Endothelial cell of umbilical vein (primary cell): ENCODE data around the gene FOXP1. TPM values are rescaled to one million over a fixed set of nuclear protein-coding genes. Genes with fewer than 3 reads are reported as not detected.

ENCODE experiments used
- BruUV-seq: library from RNA; stranded (reverse); fragments of 400-500 nt; replicated peaks from 2 replicates; lab custom pipeline; 2021; lab: Mats Ljungman, UMichigan
- CTCF ChIA-PET: fragments of 300-600, 350-600 bp; sonication (Branson Sonifier 250); formaldehyde crosslinking; loops from one replicate; lab custom pipeline; 2021; ENCODE audit warnings: antibody characterized with exemption, inconsistent platforms; lab: Charles Lee
- POLR2A ChIA-PET: fragments of 300-600, 350-600 bp; sonication (Branson Sonifier 250); formaldehyde crosslinking; loops from one replicate; lab custom pipeline; 2021; ENCODE audit warnings: antibody characterized with exemption, inconsistent platforms; lab: Charles Lee
- DNase-seq: peaks from one replicate; pipeline ENCODE4 v3.0.0-alpha.2; 2011; ENCODE audit warnings: low read depth, low spot score
- FAIRE-seq: peaks from 2 replicates; lab custom pipeline; 2011; peaks lifted over from hg19 to GRCh38; lab: Jason Lieb, UNC
- H2AFZ ChIP-seq: 2 replicates; pipeline ENCODE4 v1.6.0; 2012; ENCODE audit warnings: low read depth, low read length, control low read depth, inconsistent platforms
- H3K27ac ChIP-seq: 2 replicates; pipeline ENCODE4 v1.5.1; 2011; ENCODE audit warnings: low read depth, mild to moderate bottlenecking, control low read depth, low read length, moderate library complexity; ENCODE audit not compliant: insufficient read depth
- H3K27me3 ChIP-seq, 2 experiments: 2 replicates each; pipeline versions ENCODE4 v1.6.0 to v1.6.1; 2011; ENCODE audit warnings: low read length in 2 of 2, mixed read lengths in 1 of 2; ENCODE audit not compliant: control insufficient read depth in 2 of 2, insufficient read depth in 2 of 2
- H3K36me3 ChIP-seq, 2 experiments: 2 replicates in 1 of 2; 3 replicates in 1 of 2; pipeline ENCODE4 v1.5.1; 2011; ENCODE audit warnings: low read length in 2 of 2, mild to moderate bottlenecking in 1 of 2, moderate library complexity in 1 of 2; ENCODE audit not compliant: control insufficient read depth in 2 of 2, insufficient read depth in 2 of 2; ENCODE audit errors: extremely low read depth in 1 of 2
- H3K4me1 ChIP-seq: 3 replicates; pipeline ENCODE4 v1.5.1; 2011; ENCODE audit warnings: mild to moderate bottlenecking, low read length; ENCODE audit not compliant: control insufficient read depth, insufficient read depth; ENCODE audit errors: extremely low read depth
- H3K4me2 ChIP-seq: 2 replicates; pipeline ENCODE4 v1.6.1; 2011; ENCODE audit warnings: low read length, control low read depth, mixed read lengths; ENCODE audit not compliant: insufficient read depth
- H3K4me3 ChIP-seq, 3 experiments: fragments of 200-600 bp in 1 of 3; sonication (generic), shearing (Covaris generic) in 1 of 3; replicated peaks in 1 of 3; 2 replicates each; pipeline ENCODE4 v1.5.1; 2011 to 2016; ENCODE audit warnings: control low read depth in 3 of 3, low read length in 3 of 3, mild to moderate bottlenecking in 2 of 3, inconsistent platforms in 1 of 3, low read depth in 1 of 3, moderate library complexity in 1 of 3; ENCODE audit not compliant: insufficient read depth in 1 of 3
- H3K79me2 ChIP-seq: 2 replicates; pipeline ENCODE4 v1.6.0; 2012; ENCODE audit warnings: low read length, inconsistent platforms; ENCODE audit not compliant: control insufficient read depth, insufficient read depth
- H3K9ac ChIP-seq: replicated peaks from 2 replicates; pipeline ENCODE3; 2011; ENCODE audit warnings: low read length, control low read depth; ENCODE audit not compliant: insufficient read depth; ENCODE audit errors: extremely low read depth
- H3K9me1 ChIP-seq: replicated peaks from 3 replicates; pipeline ENCODE4 v1.6.0; 2011; ENCODE audit warnings: mild to moderate bottlenecking, low read length; ENCODE audit not compliant: control insufficient read depth, insufficient read depth; ENCODE audit errors: extremely low read depth
- H3K9me3 ChIP-seq: replicated peaks from 2 replicates; pipeline ENCODE4 v1.5.1; 2012; ENCODE audit warnings: low read length, inconsistent platforms; ENCODE audit not compliant: control insufficient read depth, insufficient read depth
- H4K20me1 ChIP-seq: replicated peaks from 2 replicates; pipeline ENCODE3; 2011; ENCODE audit warnings: mild to moderate bottlenecking, low read length; ENCODE audit not compliant: control insufficient read depth, insufficient read depth; ENCODE audit errors: extremely low read depth
- CTCF ChIP-seq, 2 donors: IDR thresholded peaks; 1 replicate in 1 of 2; 2 replicates in 1 of 2; pipeline ENCODE4 v1.5.1; 2011; ENCODE audit warnings: low read length in 2 of 2, mild to moderate bottlenecking in 2 of 2, moderate library complexity in 2 of 2, control low read depth in 1 of 2, inconsistent platforms in 1 of 2, low read depth in 1 of 2; ENCODE audit not compliant: insufficient read depth in 1 of 2; ENCODE audit errors: extremely low read depth in 1 of 2
- EZH2 ChIP-seq: IDR thresholded peaks from 2 replicates; pipeline ENCODE4 v1.6.1; 2012; ENCODE audit warnings: borderline replicate concordance, low read depth, mild to moderate bottlenecking, moderate library complexity, low read length, inconsistent platforms; ENCODE audit not compliant: severe bottlenecking
- FOS ChIP-seq: IDR thresholded peaks from 2 replicates; pipeline ENCODE4 v1.6.1; 2011; ENCODE audit warnings: mild to moderate bottlenecking, low read length, moderate library complexity, borderline replicate concordance; ENCODE audit not compliant: insufficient read depth
- GATA2 ChIP-seq: IDR thresholded peaks from 2 replicates; pipeline ENCODE4 v1.7.0; 2011; ENCODE audit warnings: low read depth, mild to moderate bottlenecking, moderate library complexity, mixed read lengths, low read length; ENCODE audit not compliant: insufficient read length, insufficient read depth
- JUN ChIP-seq: IDR thresholded peaks from 2 replicates; pipeline ENCODE4 v1.6.1; 2011; ENCODE audit warnings: borderline replicate concordance, low read depth; ENCODE audit not compliant: insufficient read length, insufficient read depth
- MAX ChIP-seq: IDR thresholded peaks from 2 replicates; pipeline ENCODE4 v1.6.1; 2011; ENCODE audit not compliant: insufficient read depth, insufficient read length
- MYC ChIP-seq: IDR thresholded peaks from one replicate; pipeline ENCODE4 v1.6.1; 2011; ENCODE audit warnings: mild to moderate bottlenecking, low read depth, low read length
- POLR2A ChIP-seq: IDR thresholded peaks from 2 replicates; pipeline ENCODE4 v1.6.1; 2012; ENCODE audit warnings: low read depth, mild to moderate bottlenecking, control low read depth, low read length
- POLR2AphosphoS5 ChIP-seq: IDR thresholded peaks from 2 replicates; pipeline ENCODE4 v1.6.1; 2012; ENCODE audit warnings: low read depth, mild to moderate bottlenecking, control low read depth, low read length, moderate library complexity; ENCODE audit not compliant: insufficient read depth
- dilution Hi-C: fragments of 300-500 bp; cut with MboI; formaldehyde crosslinking; loops from one replicate; pipeline ENCODE4 v1.15.0; 2019; ENCODE audit warnings: low sequenced_read_pairs; ENCODE audit not compliant: extremely low pct_ligation_motif_present
- intact Hi-C: fragments of 100-400 bp; cut with micrococcal nuclease; formaldehyde crosslinking; loops from one replicate; pipeline ENCODE4 v1.10.0; 2022
- polyA plus RNA-seq, 4 experiments: library from polyadenylated mRNA; depleted of rRNA in 3 of 4; stranded (reverse) in 3 of 4; unstranded in 1 of 4; fragments of >200 nt; gene quantifications; 2 replicates each; pipeline versions ENCODE4 v1.2.1 to v1.2.3, GENCODE V29; 2011 to 2012; ENCODE audit warnings: missing spikeins in 1 of 4
- total RNA-seq: library from RNA; stranded (reverse); gene quantifications from 2 replicates; pipeline ENCODE4 v1.2.3, GENCODE V29; 2021

The FOXP1 gene
- total and polyA plus RNA-seq, 2 donors (not counting 3 experiments of a cell fraction or from before 2014, with no cell fraction given): 41.0 to 107 TPM

- Histone ChIP-seq H3K27me3 (no peaks in the 10 kb centered on the region), H3K79me2 (no peaks in the 10 kb centered on the region), H3K36me3 (no peaks in the 10 kb centered on the region), H3K9ac (no peak overlapping the region), H3K9me3 (no peaks in the 10 kb centered on the region), H2AFZ (no peak overlapping the region), H3K9me1 (no peaks in the 10 kb centered on the region), H3K27ac (no peak overlapping the region), H3K4me2 (no peak overlapping the region), H3K4me3 (no peak overlapping the region), H3K4me1 (no peaks in the 10 kb centered on the region), H4K20me1 (no peaks in the 10 kb centered on the region)
- CTCF ChIA-PET: no interaction called here
- intact Hi-C loops (no loop called here), dilution Hi-C loops (no loop called here)
- POLR2A ChIA-PET: no interaction called here
- no TSS peak for BruUV-seq
- DNase-seq: no peak
- FAIRE-seq: no peak
- TF ChIP-seq FOS (no peak), MYC (no peak), JUN (no peak), MAX (no peak), EZH2 (no peak), GATA2 (no peak), POLR2AphosphoS5 (no peak), CTCF (IDR thresholded peaks at IDR 0.05; ENCODE audit: extremely low read depth in 1 of 2, insufficient read depth in 1 of 2, low read depth in 1 of 2, low read length in 2 of 2) (no peak), POLR2A (no peak)
Observed at GRCh38 chr3:71559021-71559420, 24.5 kb downstream of the FOXP1 start.
